Stimulated activated naive CD8-positive, alpha-beta T cell treated with anti-CD3 and anti-CD28 coated beads, Interleukin-15, Interleukin-2, amounts not matched to agents 100 ng/mL and 50 ng/mL, for 24 hours (primary cell): ENCODE measurements around the gene CD81.

ENCODE experiments used
- H3K27ac Mint-ChIP-seq: one replicate; pipeline ENCODE4 v1.8.0; 2021; ENCODE audit warnings: mild to moderate bottlenecking, mixed read lengths
- H3K27me3 Mint-ChIP-seq: one replicate; pipeline ENCODE4 v1.8.0; 2021; ENCODE audit warnings: mixed read lengths
- H3K36me3 Mint-ChIP-seq: one replicate; pipeline ENCODE4 v1.8.0; 2021; ENCODE audit warnings: low read depth, mixed read lengths
- H3K4me1 Mint-ChIP-seq: one replicate; pipeline ENCODE4 v1.8.0; 2021; ENCODE audit warnings: low read depth, mixed read lengths
- H3K4me3 Mint-ChIP-seq: one replicate; pipeline ENCODE4 v1.8.0; 2021; ENCODE audit warnings: mild to moderate bottlenecking, mixed read lengths
- H3K9me3 Mint-ChIP-seq: one replicate; pipeline ENCODE4 v1.8.0; 2021; ENCODE audit warnings: mixed read lengths

Gene CD81

DNA sequence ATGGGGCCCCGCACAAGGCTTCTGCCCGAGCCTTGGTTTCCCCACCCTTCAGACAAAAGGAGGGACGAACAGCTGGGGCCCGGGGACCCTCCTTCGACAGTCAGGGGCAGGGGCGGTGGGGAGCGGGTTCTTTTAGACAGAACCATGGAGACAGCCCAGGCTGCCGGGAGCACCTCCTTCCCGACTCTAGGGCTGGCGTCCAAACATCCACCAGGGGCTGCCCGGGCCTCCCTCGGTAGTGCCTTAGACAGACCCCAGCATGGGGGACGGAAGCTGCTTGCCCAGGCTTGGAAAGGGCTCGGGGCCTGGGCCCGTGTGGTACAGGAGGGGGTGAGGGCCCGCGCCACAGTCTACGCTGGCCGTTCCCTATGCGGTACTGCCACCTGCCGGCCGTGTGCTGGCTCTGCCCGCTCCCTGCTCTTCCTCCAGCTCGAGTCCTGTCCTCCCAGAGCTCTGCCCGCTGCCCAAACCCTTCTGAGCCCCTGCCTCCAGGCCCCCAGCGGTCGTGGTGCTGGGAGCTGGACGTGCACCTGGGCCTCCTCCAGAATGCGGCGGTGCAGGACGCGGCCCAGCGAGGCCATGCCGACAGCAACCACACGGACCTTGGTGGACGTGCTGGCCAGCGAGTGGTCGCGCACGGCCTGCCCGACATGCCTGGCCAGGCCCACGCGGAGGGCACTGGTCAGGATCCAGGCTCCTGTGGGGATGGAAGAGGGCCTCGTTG, 43.6 kb downstream of the CD81 start:
- no peak overlapping the region for H3K4me3 Mint-ChIP-seq
- H3K4me1 Mint-ChIP-seq = peaks cover 3% of the 10 kb centered on the region
- no peak overlapping the region for H3K27ac Mint-ChIP-seq
- H3K36me3 Mint-ChIP-seq = no peaks in the 10 kb centered on the region
- no peaks in the 10 kb centered on the region for H3K27me3 Mint-ChIP-seq
- H3K9me3 Mint-ChIP-seq = no peaks in the 10 kb centered on the region

DNA sequence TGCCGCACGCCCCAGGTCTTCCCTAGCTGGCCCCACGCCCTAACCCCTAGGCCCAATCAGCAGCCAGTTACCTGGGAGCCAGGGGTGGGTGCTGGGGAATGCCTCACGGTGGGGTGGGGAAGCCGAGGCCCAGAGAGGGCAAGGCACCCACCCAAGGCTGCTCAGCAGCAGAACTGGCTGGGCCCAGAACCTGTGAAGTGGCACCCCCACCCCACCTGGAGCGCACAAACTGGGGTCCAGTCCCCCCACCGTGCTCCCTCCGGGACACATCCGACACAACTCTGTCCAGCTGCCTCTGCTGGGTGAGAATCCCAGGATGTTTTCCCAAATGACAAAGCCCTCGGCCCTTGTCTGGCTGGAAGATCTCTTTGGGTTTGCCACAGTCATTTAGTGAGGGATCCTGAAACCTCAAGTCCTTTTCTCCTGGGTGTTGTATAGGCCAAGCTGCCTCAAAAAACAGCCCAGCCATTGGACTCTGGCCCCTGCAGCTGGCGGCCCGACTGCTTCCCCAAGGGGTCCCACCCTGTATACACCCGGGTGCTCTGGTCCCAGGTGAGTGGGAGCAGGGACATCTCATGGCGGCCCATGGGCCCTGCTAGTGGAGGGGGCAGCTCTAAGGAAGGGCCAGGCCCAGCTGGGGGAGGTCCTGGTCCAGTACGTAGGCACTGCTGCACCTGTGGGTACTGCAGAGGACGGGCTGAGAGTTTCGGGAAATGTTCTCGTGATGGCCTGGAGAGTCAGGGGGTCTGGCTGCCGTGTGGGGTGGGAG, 44.3 kb downstream of the CD81 start:
- H3K4me3 Mint-ChIP-seq = no peak overlapping the region
- no peaks in the 10 kb centered on the region for H3K36me3 Mint-ChIP-seq
- H3K4me1 Mint-ChIP-seq = peaks cover 3% of the 10 kb centered on the region
- H3K27ac Mint-ChIP-seq = no peak overlapping the region
- H3K9me3 Mint-ChIP-seq = no peaks in the 10 kb centered on the region
- H3K27me3 Mint-ChIP-seq = no peaks in the 10 kb centered on the region

DNA sequence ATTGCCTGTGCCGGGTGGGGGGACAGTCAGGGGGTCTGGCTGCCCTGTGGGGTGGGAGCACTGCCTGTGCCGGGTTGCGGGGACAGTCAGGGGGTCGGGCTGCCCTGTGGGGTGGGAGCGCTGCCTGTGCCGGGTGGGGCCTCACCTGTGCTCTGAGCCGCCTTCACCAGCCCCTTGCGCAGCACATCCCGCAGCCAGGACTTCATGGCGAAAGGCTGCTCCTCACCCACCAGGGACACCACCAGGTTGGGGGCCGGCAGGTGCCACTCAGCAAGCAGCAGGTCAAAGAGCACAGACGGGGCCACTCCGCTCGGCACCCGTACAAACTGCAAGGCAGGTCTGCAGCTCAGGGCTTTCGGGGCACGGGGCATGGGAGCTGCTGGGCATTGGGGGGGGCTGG, 44.9 kb downstream of the CD81 start:
- no peaks in the 10 kb centered on the region for H3K36me3 Mint-ChIP-seq
- H3K27me3 Mint-ChIP-seq = no peaks in the 10 kb centered on the region
- no peak overlapping the region for H3K4me3 Mint-ChIP-seq
- H3K9me3 Mint-ChIP-seq = no peaks in the 10 kb centered on the region
- H3K27ac Mint-ChIP-seq = no peak overlapping the region
- H3K4me1 Mint-ChIP-seq = peaks cover 3% of the 10 kb centered on the region

DNA sequence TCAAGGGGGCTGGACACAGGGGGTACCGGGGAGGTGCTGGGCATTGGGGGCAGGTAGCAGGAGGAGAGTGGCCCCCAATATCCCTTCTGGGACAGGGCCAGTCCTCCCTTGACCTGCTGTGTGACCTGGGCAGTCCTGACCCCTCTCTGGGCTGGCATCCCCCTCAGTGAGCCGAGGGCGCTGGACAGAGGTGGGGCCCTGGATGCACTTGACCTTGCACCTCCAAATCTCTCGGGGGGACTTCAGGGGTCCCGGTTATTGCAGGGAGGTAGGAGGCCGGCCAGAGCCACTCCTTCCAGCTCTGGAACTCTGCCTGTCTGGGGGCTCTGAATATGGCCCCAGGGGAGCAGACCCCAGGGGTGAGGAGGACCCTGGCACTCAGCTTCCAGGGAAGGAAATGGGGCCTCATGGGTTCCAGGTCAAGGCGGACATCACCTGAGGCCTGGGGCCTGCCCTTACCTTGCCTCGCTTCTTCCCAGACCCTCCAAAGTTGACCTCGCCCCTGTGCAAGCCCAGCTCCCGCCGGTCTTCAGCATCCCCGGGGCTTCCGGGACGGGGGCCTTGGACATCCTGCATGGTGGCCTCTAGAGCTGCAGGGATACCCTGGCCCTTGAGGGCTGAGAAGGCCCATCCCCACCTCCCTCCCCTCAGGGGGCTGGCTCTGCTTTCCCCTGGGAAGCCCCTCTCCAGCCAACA, 45.5 kb downstream of the CD81 start:
- H3K9me3 Mint-ChIP-seq = no peaks in the 10 kb centered on the region
- H3K4me1 Mint-ChIP-seq = peaks cover 3% of the 10 kb centered on the region
- H3K27ac Mint-ChIP-seq = no peak overlapping the region
- H3K27me3 Mint-ChIP-seq = no peaks in the 10 kb centered on the region
- H3K4me3 Mint-ChIP-seq = no peak overlapping the region
- no peaks in the 10 kb centered on the region for H3K36me3 Mint-ChIP-seq

DNA sequence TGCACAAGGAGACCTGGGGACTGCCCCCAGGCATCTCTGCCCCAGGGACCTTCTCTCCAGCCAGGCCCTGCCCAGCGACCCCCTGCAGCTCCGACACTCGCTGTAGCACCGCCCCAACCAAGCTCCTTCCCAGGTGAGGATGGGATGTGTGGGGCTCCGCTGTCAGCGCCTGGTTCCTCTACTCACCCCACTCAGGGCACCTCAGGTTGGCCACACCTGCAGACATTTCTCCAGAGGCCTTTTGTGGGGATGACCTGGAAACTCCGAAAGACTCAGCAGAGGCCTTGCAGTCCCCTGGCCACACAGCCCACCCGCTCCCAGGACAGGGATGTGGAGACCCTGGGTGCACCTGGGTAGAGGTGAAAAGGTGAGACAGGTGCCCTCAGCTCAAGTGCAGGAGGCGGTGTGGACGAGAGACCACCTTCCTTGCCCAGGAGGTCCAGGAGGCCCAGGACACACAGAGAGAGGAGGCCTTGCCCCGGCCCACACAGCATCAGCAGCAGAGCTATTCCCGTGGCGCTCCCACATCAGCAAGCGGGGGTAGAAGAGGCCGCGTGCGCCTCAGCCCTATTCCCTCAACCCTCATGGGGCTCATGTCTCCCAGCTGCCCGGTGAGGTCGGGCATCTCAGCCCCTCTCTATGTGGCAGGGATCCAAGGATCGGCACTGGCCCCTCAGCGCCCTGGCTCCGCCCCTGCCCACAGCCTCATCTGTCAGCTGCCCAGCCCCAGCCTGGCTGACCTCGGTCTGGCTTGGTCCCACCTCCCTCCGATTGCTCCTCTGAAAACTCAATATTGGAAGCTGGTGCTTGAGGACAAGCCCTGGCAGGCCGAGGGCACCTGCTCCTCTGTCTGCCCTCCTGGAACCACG, 46.3 kb downstream of the CD81 start:
- no peaks in the 10 kb centered on the region for H3K27me3 Mint-ChIP-seq

DNA sequence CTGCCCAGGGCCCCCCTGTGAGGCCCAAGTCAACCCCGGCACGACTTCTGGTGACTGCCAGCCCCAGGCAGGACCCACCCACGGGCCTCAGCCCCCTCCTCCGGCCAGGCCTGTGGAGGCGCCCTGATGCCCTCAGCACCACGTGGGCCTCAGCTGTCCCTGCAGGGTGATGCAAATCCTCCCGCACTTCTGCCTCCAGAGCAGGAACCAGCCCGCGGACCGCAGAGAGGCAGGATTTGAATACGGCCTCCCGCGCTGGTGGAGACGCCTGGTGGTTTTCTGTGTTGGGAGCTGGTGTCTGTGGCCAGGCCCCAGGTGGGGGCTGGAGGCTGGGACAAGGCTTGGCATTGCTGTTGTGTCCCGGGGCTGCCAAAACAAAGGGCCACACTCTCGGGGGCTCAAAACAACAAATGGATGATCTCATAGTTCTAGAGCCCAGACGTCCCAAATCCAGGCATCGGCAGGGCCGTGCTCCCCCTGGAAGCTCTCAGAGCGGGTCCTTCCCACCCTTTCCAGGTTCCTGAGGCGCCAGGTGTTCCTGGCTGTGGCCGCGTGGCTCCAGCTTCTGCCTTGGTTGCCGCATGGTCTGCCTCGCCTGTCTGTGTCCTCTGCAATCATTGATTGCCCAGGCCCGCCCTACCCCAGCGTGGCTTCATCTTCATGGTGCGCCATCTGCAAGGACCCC, 47.8 kb downstream of the CD81 start:
- H3K27ac Mint-ChIP-seq = no peak overlapping the region

More for the DNA sequence above, 46.3 kb downstream of the CD81 start:
- Mint-ChIP-seq H3K4me3 (no peak overlapping the region), H3K4me1 (peaks cover 3% of the 10 kb centered on the region), H3K9me3 (no peaks in the 10 kb centered on the region), H3K27ac (no peak overlapping the region), H3K36me3 (no peaks in the 10 kb centered on the region)

DNA sequence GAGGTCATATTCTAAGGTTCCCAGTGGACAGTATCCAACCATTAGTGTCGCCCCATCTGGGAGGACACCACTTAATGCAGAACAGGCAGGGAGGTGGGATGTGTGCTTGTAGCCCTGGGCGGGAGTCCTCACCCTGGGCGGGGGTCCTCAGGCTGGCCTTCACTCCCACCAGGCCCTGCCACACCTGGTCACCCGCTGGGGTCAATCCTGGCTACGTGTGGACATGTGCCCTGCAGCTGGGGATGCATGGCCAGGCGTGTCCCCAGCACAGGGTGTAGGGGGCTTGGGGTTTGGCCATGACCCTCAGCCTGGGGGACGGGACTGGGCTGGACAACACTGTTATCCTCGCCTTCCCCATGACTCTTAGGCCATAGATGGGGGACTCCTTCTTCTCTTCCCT, 48.4 kb downstream of the CD81 start:
- Mint-ChIP-seq H3K36me3 (no peaks in the 10 kb centered on the region), H3K27me3 (no peaks in the 10 kb centered on the region), H3K4me1 (no peaks in the 10 kb centered on the region), H3K27ac (no peak overlapping the region), H3K4me3 (no peak overlapping the region), H3K9me3 (no peaks in the 10 kb centered on the region)

More for the DNA sequence above, 47.8 kb downstream of the CD81 start:
- H3K9me3 Mint-ChIP-seq = no peaks in the 10 kb centered on the region
- H3K27me3 Mint-ChIP-seq = no peaks in the 10 kb centered on the region
- H3K4me1 Mint-ChIP-seq = no peaks in the 10 kb centered on the region
- no peaks in the 10 kb centered on the region for H3K36me3 Mint-ChIP-seq
- no peak overlapping the region for H3K4me3 Mint-ChIP-seq

DNA sequence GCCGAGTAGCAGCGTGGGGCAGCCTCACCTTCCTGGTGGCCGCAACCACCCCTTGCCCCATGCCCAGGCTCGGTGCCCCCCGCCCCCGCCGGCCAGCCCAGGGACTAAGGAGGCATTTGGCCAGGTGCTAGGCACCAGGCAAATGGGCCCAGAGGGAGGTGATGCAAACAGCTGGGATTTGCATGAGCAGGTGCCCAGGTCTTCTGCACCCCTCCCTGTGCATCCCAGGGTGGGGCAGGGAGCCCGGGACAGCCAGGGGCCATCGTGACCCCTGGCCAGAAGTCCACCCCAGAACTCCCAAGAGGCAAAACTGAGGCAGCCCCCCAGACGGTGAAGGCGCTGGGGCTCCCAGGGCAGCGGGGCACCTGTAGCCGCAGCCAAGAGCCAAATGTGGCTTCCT, 49.1 kb downstream of the CD81 start:
- no peak overlapping the region for H3K4me3 Mint-ChIP-seq
- H3K27ac Mint-ChIP-seq = no peak overlapping the region
- no peaks in the 10 kb centered on the region for H3K36me3 Mint-ChIP-seq
- no peaks in the 10 kb centered on the region for H3K27me3 Mint-ChIP-seq
- no peaks in the 10 kb centered on the region for H3K9me3 Mint-ChIP-seq
- no peaks in the 10 kb centered on the region for H3K4me1 Mint-ChIP-seq

DNA sequence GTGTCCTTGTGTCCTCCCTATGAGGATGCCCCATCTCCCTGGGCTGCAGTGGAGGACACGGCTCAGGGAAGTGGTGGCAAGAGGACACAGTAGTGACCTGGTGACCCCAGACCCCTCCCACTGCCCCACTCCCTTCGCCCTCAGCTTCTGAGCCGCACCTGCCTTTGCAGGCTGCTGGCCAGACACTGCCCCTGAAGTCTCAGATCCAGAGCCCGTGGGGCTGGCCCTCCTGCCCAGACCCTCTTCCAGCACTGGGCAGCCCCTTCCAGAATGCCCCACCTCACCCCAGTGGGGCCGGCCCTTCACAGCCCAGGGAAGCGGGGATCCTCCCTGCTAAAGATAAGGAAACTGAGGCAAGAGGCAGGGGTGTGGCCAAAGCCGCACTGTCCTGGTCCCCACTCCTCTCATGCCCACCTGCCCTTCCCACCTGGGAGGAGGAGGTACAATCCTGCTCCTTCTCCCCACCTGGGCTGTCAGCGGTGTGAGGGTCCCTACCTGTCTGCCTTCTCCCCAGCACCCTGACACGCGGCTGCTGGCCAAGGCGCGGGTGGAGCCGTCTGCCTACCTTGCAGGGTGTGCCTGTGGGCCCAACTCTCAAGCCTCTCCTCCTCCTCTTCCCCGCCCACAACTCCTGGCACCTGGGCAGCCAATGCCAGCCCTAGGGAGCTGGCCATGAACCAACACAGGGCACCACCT, 49.9 kb downstream of the CD81 start:
- Mint-ChIP-seq H3K27me3 (no peaks in the 10 kb centered on the region), H3K4me3 (no peak overlapping the region), H3K27ac (no peak overlapping the region), H3K4me1 (no peaks in the 10 kb centered on the region), H3K9me3 (no peaks in the 10 kb centered on the region), H3K36me3 (no peaks in the 10 kb centered on the region)

DNA sequence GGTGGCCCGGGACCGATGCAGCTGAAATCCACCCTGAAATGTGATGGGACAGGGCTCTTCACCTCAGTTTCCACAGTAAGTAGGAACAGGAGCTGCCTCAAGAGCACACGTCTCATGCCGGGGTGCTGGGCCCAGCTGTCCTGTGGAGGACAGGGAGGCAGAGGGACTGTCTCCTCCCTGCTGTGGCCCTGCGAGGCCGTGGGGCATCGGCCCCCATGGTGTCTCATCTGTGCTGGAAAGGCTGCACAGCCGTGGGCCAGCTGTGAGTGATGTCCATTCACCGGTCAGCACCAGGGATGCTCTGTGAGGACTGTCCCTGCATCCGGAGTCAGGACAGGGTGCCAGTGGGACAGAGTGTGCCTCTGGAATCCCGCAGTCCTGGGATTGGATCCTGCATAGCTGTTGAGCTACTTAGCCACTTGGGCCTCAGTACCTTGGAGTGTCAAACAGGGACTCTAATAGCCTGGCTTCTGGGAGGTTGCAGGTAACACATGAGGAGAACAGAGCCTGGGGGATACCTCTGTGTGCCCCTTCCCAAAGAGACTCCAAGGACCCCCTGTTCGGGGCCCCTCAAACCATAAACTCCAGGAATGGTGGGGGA, 50.7 kb downstream of the CD81 start:
- Mint-ChIP-seq H3K9me3 (no peaks in the 10 kb centered on the region), H3K4me1 (no peaks in the 10 kb centered on the region), H3K36me3 (no peaks in the 10 kb centered on the region), H3K4me3 (no peak overlapping the region), H3K27me3 (no peaks in the 10 kb centered on the region), H3K27ac (no peak overlapping the region)

DNA sequence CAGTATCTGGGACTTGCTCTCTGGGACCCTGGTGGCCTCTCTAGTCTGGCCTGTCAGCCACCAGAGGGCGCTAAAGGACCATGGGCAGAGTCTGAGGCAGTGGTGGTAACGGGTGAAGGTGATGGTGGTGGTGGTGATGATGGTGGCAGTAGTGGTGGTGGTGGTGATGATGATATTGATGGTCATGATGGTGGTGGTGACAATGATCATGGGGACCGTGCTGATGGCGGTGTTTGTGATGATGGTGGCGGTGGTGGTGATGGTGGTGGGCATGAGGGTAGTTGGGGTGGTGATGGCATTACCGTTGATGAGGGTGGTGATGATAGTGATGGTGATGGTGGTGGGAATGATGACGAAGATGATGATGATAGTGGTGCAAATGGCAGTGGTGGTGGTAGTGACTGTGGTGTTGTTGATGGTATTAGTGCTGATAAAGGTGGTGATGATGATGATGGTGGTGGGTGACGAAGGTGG, 51.2 kb downstream of the CD81 start:
- Mint-ChIP-seq H3K4me1 (no peaks in the 10 kb centered on the region), H3K4me3 (no peak overlapping the region), H3K36me3 (no peaks in the 10 kb centered on the region), H3K27me3 (no peaks in the 10 kb centered on the region), H3K9me3 (no peaks in the 10 kb centered on the region), H3K27ac (no peak overlapping the region)

DNA sequence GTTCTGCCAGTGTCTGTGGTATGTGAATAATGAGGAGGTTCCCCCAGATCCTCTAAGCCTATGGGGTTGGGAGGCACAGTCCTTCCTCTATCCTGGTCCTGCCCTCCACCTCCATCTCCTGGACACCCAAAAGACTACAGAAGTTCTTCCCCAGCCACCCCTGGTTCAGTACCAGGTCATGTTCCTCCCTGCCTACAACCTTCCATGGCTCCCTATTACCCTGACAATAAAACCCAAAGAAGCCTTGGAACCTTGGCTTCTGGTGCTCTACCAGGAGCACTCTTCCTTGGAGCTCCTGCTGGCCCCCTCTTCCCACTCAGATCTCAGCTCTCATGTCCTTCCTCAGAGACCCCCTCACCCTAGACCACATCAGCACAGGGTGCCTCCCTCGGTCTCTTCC, 54.3 kb downstream of the CD81 start:
- H3K27ac Mint-ChIP-seq = no peak overlapping the region
- no peaks in the 10 kb centered on the region for H3K4me1 Mint-ChIP-seq
- H3K27me3 Mint-ChIP-seq = no peaks in the 10 kb centered on the region
- H3K36me3 Mint-ChIP-seq = no peaks in the 10 kb centered on the region
- no peak overlapping the region for H3K4me3 Mint-ChIP-seq
- no peaks in the 10 kb centered on the region for H3K9me3 Mint-ChIP-seq

DNA sequence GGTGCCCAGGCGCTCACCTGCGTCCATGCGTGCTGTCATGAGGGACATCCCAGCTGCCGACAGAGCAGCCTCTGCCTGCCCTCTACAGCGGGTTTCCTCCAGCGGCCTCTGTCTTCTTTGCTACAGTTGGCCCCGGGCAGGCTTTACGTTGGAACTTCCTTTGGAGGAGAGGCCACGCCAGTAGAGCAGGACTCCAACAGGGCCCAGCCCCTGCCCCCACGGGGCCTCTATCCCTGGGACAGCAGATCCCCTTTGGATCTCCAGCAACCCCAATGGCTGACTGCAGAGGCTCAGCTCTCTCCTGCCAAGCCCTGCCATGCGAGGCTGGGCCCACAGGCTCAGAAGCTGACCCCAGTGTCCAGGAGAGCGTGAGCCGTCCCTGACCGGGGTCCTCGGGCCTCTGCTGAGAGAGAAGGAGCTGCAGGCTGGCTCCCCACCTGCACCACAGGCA, 55.1 kb downstream of the CD81 start:
- no peaks in the 10 kb centered on the region for H3K27me3 Mint-ChIP-seq
- H3K36me3 Mint-ChIP-seq = no peaks in the 10 kb centered on the region
- no peaks in the 10 kb centered on the region for H3K4me1 Mint-ChIP-seq
- no peak overlapping the region for H3K27ac Mint-ChIP-seq
- no peaks in the 10 kb centered on the region for H3K9me3 Mint-ChIP-seq
- H3K4me3 Mint-ChIP-seq = no peak overlapping the region
